ENCODE measurements around the gene B4GALNT4. TPM values are rescaled to one million over a fixed set of nuclear protein-coding genes. Genes with fewer than 3 reads are reported as not detected.

Gene B4GALNT4
- total RNA-seq, 1 experiment from 2014 or later: 0.08 TPM

GRCh38 chr11:429931-430456 is 60.7 kb downstream of the B4GALNT4 start:
- Histone ChIP-seq H3K27me3 (no peaks in the 10 kb centered on the region), H3K4me3 (no peak overlapping the region), H3K4me1 (no peaks in the 10 kb centered on the region), H3K36me3 (no peaks in the 10 kb centered on the region), H3K27ac (no peak overlapping the region), H3K9me3 (replicated peaks) (no peaks in the 10 kb centered on the region)
- DNase-seq: no peak

Other genes starting within 250 kb of the B4GALNT4 start
- not detected in 2 replicates for gene SCGB1C1, start 176.4 kb upstream of the B4GALNT4 start, total RNA-seq (2014; rRNA removed; shearing (Covaris generic))
- gene BET1L, start 162.1 kb upstream of the B4GALNT4 start, total RNA-seq (2014; rRNA removed; shearing (Covaris generic)): 20.8 and 22.6 TPM in 2 replicates
- gene RIC8A, start 161.8 kb upstream of the B4GALNT4 start, total RNA-seq (2014; rRNA removed; shearing (Covaris generic)): 98.3 and 106 TPM in 2 replicates
- gene SIRT3, start 133.2 kb upstream of the B4GALNT4 start, total RNA-seq (2014; rRNA removed; shearing (Covaris generic)): 11.0 and 17.2 TPM in 2 replicates
- 127 and 131 TPM in 2 replicates for gene PSMD13, start 132.5 kb upstream of the B4GALNT4 start, total RNA-seq (2014; rRNA removed; shearing (Covaris generic))
- gene NLRP6, start 91.1 kb upstream of the B4GALNT4 start, total RNA-seq (2014; rRNA removed; shearing (Covaris generic)): not detected in 2 replicates
- gene PGGHG, start 80.4 kb upstream of the B4GALNT4 start, total RNA-seq (2014; rRNA removed; shearing (Covaris generic)): 4.7 and 8.5 TPM in 2 replicates
- not detected in 2 replicates for gene IFITM5, start 70.0 kb upstream of the B4GALNT4 start, total RNA-seq (2014; rRNA removed; shearing (Covaris generic))
- gene IFITM2, start 61.7 kb upstream of the B4GALNT4 start, total RNA-seq (2014; rRNA removed; shearing (Covaris generic)): 38.4 and 40.0 TPM in 2 replicates
- gene IFITM1, start 55.5 kb upstream of the B4GALNT4 start, total RNA-seq (2014; rRNA removed; shearing (Covaris generic)): 4.9 and 7.4 TPM in 2 replicates
- gene IFITM3, start 48.6 kb upstream of the B4GALNT4 start, total RNA-seq (2014; rRNA removed; shearing (Covaris generic)): 100 and 101 TPM in 2 replicates
- gene PKP3, start 24.7 kb downstream of the B4GALNT4 start, total RNA-seq (2014; rRNA removed; shearing (Covaris generic)): 0.18 TPM in 1 of 2 replicates, not detected in the other
- not detected in 2 replicates for gene SIGIRR, start 45.5 kb downstream of the B4GALNT4 start, total RNA-seq (2014; rRNA removed; shearing (Covaris generic))
- 0.61 and 0.73 TPM in 2 replicates for gene ANO9, start 72.5 kb downstream of the B4GALNT4 start, total RNA-seq (2014; rRNA removed; shearing (Covaris generic))
- gene PTDSS2, start 80.8 kb downstream of the B4GALNT4 start, total RNA-seq (2014; rRNA removed; shearing (Covaris generic)): 30.9 and 34.4 TPM in 2 replicates
- 82.4 and 84.7 TPM in 2 replicates for gene RNH1, start 137.7 kb downstream of the B4GALNT4 start, total RNA-seq (2014; rRNA removed; shearing (Covaris generic))
- gene HRAS, start 166.1 kb downstream of the B4GALNT4 start, total RNA-seq (2014; rRNA removed; shearing (Covaris generic)): 75.7 and 80.1 TPM in 2 replicates
- 0.08 and 0.20 TPM in 2 replicates for gene LRRC56, start 168.0 kb downstream of the B4GALNT4 start, total RNA-seq (2014; rRNA removed; shearing (Covaris generic))
- 0.43 and 0.51 TPM in 2 replicates for gene LMNTD2, start 191.2 kb downstream of the B4GALNT4 start, total RNA-seq (2014; rRNA removed; shearing (Covaris generic))
- 6.9 and 7.4 TPM in 2 replicates for gene RASSF7, start 191.5 kb downstream of the B4GALNT4 start, total RNA-seq (2014; rRNA removed; shearing (Covaris generic))
- gene PHRF1, start 207.0 kb downstream of the B4GALNT4 start, total RNA-seq (2014; rRNA removed; shearing (Covaris generic)): 30.8 and 34.3 TPM in 2 replicates
- 3.6 and 5.8 TPM in 2 replicates for gene IRF7, start 246.5 kb downstream of the B4GALNT4 start, total RNA-seq (2014; rRNA removed; shearing (Covaris generic))

Measured in SJCRH30 (cell line).